Parietal lobe (tissue), 2 donors: Measurements from ENCODE around the gene DHODH. TPM values are rescaled to one million over a fixed set of nuclear protein-coding genes. Genes with fewer than 3 reads are reported as not detected.

Source experiments
- small RNA-seq: library from RNA; depleted of rRNA; stranded (forward); fragments of <200 nt; gene quantifications from one replicate; pipeline ENCODE3, GENCODE V24; 2014; ENCODE audit warnings: low replicate concordance
- total RNA-seq: library from RNA; depleted of rRNA; stranded (reverse); fragments of >200 nt; gene quantifications from one replicate; pipeline ENCODE4 v1.2.3, GENCODE V29; 2014

DHODH gene
- 4.1 TPM for total RNA-seq

DNA sequence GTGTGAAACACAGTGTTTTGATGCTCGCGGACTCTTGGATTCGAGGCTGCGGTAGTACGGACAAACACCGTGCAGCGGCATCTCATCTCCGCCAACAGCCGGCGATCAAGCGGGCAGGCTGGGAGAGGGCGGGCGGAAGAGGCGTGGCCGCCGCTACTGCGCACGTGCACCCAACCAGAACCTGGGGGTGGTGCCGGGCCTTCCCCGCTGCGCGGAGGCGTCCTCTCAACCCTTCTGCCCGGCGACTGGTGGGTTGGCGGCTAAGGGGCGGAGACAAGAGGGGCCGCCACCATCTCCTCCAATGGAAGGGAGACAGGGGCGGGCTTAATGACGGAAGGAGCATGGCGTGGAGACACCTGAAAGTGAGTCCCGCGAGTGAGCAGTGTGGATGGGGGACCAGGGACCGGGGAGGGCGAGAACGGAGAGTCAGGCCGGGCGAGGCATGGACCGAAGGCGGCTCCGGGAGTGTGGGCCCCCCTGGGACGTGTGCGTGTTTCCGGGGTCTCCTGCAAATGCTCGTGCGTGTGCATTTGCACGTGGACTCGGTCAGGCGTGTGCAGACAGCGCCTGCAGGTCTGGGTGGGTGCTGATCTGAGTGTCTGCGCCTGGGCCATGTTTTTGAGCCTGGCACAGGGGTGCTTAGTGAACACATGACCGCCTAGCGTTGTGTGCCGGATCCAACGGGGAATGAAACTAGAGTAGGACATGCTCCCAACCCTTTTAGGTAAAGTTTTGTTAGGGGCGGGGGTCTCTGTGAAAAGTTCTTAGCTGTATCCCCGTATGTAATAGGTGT lies at the start of gene DHODH:
Gene DHODH, plus strand, starts transcription at position 321 of the 793 bp plus-strand sequence. Its CDS starts 21 bp downstream, at position 342.

DNA sequence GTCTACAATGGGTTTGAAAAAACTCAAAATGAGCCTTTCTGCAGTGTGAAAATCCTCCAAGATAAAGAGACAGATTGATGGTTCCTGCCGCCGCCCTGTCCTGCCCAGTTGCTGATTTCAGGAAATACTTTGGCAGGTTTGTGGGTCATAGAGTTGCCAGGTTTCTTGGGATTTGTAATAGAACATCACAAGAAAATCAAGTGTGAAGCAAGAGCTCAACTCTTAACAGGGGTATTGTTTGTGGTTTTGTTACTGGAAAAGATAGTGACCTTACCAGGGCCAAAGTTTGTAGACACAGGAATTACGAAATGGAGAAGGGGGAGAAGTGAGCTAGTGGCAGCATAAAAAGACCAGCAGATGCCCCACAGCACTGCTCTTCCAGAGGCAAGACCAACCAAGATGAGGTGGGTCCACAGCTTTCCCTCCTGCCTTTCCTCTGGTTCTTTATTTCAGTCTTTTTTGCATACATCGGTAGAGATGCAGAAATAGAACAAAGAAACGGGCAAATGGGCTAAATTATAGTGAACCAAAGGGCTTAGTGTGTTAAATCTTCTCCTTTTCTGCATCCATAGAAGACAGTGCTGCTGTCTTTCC lies 45.8 kb downstream of the DHODH start, which contains the start of gene HP:
Gene HP, plus strand, starts transcription at position 252 of the 594 bp plus-strand sequence. Its CDS starts 148 bp downstream, at position 400.

Small RNA genes lying within 50 kb of the gene (small RNA-seq; reads per million reads assigned to genes)
- not detected for gene RPL39P31

Other genes starting within 250 kb of the DHODH start
- 170 TPM for gene AP1G1, start 199.9 kb upstream of the DHODH start, total RNA-seq
- gene ATXN1L, start 162.8 kb upstream of the DHODH start, total RNA-seq: 15.0 TPM
- gene ZNF821, start 124.6 kb upstream of the DHODH start, total RNA-seq: 36.9 TPM
- 161 TPM for gene IST1, start 113.2 kb upstream of the DHODH start, total RNA-seq
- gene PKD1L3, start 8.3 kb upstream of the DHODH start, total RNA-seq: under 0.01 TPM
- 4.1 TPM for gene HP, start 45.8 kb downstream of the DHODH start, total RNA-seq
- gene HPR, start 54.5 kb downstream of the DHODH start, total RNA-seq: not detected
- 22.2 TPM for gene TXNL4B, start 84.9 kb downstream of the DHODH start, total RNA-seq
- 79.2 TPM for gene DHX38, start 85.1 kb downstream of the DHODH start, total RNA-seq
- 1.6 TPM for gene PMFBP1, start 163.4 kb downstream of the DHODH start, total RNA-seq